LNCaP clone FGC (cell line): ENCODE data around the gene LAPTM5.

Experiments
- DNase-seq: peaks from one replicate; pipeline ENCODE4 v3.0.0-alpha.2; 2011; ENCODE audit warnings: low read depth
- H3K4me3 ChIP-seq: 2 replicates; pipeline ENCODE4 v1.5.1; 2011; ENCODE audit warnings: mild to moderate bottlenecking, low read depth, low read length, control low read depth
- TF ChIP-seq, protein P1 (sequence below): IDR thresholded peaks from 2 replicates; pipeline ENCODE4 v1.5.1; 2012; ENCODE audit warnings: mild to moderate bottlenecking; ENCODE audit not compliant: control insufficient read depth, insufficient read depth; ENCODE audit errors: extremely low read depth

LAPTM5 gene

DNA sequence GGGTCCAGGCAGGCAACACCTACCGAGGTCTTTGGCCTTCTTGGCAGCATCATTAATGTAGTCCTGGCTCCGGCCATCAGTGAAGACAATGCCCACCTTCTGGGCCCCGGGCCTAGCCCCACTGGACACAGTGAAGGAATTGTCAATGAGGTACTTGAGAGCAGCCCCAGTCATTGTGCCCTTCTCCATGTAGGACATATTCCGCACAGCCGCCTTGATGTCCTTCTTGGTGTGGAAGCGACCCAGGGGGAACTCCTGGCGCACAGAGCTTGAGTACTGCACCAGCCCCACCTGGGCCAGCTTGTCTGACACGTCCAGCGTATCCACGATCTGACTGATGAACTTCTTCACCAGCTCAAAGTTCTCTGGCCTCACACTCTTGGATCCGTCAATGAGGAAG lies 41.7 kb downstream of the LAPTM5 start:
- TF ChIP-seq, protein P1, sequence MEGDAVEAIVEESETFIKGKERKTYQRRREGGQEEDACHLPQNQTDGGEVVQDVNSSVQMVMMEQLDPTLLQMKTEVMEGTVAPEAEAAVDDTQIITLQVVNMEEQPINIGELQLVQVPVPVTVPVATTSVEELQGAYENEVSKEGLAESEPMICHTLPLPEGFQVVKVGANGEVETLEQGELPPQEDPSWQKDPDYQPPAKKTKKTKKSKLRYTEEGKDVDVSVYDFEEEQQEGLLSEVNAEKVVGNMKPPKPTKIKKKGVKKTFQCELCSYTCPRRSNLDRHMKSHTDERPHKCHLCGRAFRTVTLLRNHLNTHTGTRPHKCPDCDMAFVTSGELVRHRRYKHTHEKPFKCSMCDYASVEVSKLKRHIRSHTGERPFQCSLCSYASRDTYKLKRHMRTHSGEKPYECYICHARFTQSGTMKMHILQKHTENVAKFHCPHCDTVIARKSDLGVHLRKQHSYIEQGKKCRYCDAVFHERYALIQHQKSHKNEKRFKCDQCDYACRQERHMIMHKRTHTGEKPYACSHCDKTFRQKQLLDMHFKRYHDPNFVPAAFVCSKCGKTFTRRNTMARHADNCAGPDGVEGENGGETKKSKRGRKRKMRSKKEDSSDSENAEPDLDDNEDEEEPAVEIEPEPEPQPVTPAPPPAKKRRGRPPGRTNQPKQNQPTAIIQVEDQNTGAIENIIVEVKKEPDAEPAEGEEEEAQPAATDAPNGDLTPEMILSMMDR: no peak
- DNase-seq: no peak
- H3K4me3 ChIP-seq: no peak overlapping the region

DNA sequence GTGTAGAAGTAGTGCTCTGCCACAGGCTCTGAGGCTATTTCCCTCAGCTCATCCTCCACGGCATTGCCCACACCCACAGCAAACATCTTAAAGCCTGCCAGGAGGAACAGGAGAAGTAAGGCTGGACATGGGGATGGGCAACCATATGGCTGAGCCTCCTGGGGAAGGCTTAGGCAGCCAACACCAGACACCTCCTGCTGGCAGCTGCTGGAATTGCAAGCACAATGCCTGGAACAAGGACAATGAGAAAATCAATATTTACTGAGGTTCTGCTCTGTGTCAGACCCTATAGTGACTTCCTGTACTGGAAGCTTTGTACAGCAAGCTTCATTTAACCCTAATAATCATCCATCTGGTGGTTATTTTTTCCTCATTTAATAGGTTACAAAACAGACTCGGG lies 42.4 kb downstream of the LAPTM5 start:
- TF ChIP-seq, protein P1: 0 out of 2 replicates have a peak, but pooled peaks have one; percentile 24
- H3K4me3 ChIP-seq: no peak overlapping the region
- no peak for DNase-seq

DNA sequence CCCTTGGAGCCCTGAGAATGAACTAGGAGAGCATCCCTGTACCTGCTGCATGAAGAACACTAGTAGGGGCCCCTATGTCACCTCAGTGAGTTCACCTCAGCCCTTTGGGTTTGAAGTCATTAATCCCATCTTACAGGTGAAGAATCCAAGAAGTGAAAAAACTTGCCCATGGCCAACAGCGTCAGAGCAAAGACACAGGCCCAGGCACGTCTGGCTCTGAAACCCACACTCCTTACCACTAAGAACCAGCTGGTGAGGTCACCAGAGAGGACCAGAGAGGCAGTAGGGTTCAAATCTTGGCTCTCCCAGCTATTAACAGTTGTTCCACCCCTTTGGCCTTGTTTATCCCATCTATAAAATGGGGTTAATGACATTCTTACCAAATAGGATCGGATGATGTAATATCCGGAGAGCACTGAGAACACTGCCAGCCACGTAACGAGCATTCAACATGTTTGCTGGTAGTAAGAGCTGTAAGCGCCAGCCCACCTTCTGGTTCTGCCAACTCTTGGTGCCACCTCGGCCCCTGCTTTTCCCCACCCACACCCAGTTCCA lies 43.0 kb downstream of the LAPTM5 start:
- DNase-seq: no peak
- H3K4me3 ChIP-seq: no peak overlapping the region
- TF ChIP-seq, protein P1: no peak

DNA sequence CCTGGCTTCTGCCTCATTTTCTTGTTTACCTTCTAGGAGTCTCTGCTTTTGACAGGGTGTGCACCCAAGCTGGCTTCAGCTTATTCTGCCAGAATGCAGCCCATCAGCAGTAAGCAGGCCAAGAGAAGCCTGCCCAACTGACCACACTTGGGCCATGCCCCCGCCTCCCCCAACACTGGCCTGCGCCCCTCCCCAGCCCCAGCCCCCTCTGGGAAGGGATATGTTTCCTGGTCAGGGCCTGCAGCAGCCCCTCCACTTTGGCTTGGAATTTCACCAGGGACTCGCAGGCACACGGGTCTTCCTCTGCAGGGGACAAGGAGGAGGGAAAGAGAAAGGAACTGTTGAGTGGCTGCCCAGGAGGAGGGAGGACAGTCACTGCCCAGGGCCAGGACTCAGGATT lies 43.5 kb downstream of the LAPTM5 start:
- no peak overlapping the region for H3K4me3 ChIP-seq
- TF ChIP-seq, protein P1: no peak
- no peak for DNase-seq

DNA sequence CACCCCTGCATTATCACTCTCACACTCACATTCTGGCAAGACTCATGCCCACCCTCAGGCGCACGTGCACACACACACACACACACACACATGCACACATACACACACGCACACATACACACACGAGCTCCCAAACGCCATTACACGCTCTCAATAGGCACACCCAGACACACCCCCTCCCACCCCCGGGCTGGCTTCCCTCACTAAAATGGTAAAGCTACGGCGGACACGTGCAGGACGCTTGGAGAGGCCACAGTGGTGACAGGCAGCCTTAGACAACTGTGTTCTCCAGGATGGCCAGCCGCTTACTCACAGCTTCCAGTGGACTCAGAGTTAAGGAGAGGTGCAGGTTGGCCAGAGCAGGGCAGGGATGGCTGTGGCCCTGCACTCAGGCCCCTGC lies 44.3 kb downstream of the LAPTM5 start:
- TF ChIP-seq, protein P1: no peak

DNA sequence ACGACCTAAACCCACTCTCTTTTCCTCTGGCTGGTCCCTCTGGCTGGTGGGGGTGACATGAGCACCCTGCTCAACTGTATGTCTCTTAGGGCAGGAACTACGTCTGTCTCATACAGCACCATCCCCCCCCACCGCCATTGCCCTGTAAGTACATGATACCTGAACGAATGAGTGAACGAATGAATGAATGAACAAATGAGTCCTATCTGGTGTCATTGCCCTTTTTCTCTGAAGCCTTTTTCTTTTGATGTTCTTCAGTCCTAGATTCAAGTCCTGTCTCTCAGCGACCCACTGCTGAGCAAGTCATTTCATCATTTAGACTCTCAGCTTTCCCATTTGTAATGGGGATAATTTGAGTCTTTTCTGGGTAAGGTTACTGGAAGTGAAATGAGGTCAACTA lies 45.0 kb downstream of the LAPTM5 start:
- TF ChIP-seq, protein P1: no peak
- no peak for DNase-seq
- H3K4me3 ChIP-seq: no peak overlapping the region

More for the DNA sequence above, 44.3 kb downstream of the LAPTM5 start:
- no peak for DNase-seq
- no peak overlapping the region for H3K4me3 ChIP-seq

DNA sequence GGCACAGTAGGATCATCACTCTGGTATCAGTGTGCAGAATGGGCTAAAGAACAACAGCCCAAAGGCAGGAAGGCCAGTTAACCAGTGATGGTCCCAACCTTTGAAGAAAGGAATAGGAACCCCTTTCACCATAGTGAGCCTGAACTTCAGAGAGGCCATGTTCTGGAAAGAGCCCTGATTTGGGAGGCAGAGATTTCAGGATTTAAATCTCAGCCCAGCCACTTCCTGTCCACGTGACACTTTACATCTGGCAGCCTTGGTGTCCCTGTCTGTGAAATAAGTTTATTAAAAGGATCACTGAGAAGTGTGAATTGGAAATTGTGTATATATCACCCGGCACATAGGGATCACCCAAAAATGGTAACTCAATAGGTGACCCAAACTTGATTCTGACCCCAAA lies 47.2 kb downstream of the LAPTM5 start:
- TF ChIP-seq, protein P1: no peak
- no peak overlapping the region for H3K4me3 ChIP-seq

More for the DNA sequence above, 47.2 kb downstream of the LAPTM5 start:
- no peak for DNase-seq
